ENCODE data around the gene AMFR.
"Not testable (repeated sequence)": the region's sequence is repeated elsewhere in the genome, so short reads cannot be mapped to it uniquely, and the experiment has no call there.

Gene AMFR

GRCh38 chr16:56387396-56387795 is 37.9 kb downstream of the AMFR start:
- DNase-seq = no peak

GRCh38 chr16:56384074-56384721 is 41.1 kb downstream of the AMFR start:
- DNase-seq = no peak

DNA sequence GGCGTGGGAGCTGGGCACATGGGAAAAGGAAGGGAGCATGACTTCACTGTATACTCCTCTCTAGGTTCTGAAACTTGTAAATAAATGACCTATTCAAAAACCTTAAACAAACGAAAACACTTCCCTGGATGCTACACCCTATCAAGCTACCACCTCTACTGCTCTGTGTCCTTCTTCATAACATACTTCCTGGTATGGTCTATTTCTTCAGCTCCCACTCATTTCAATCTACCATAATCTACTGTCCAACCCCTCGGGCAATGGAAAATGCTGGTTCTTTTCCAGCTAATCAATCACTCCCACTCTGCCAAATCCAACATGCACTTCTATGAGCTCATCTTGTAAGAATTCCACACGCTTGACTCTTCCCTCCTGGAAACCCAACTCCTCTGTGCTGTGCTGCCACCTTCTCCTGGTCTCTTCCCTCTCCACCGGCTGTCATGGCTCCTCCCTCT is 42.4 kb downstream of the AMFR start:
- DNase-seq = no peak

GRCh38 chr16:56382459-56382858 is 42.9 kb downstream of the AMFR start:
- DNase-seq = no peak

DNA sequence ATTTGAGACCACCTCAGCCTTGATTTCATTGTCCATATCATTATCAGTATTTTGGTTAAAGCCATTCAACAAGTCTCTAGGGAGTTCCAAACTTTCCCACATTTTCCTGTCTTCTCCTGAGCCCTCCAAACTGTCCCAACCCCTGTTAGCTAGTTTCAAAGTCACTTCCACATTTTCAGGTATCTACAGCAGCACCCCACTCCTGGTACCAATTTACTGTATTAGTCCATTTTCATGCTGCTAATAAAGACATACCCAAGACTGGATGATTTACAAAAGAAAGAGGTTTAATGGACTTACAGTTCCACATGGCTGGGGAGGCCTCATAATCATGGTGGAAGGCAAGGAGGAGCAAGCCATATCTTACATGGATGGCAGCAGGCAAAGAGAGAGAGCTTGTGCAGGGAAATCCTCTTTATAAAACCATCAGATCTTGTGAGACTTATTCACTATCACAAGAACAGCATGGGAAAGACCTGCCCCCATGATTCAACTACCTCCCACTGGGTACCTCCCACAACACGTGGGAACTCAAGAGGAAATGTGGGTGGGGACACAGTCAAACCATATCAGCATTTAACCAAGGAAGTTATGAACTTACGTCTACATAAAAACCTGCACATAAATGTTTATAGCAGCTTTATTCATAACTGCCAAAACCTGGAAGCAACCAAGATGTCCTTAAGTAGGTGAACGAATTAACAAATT is 44.4 kb downstream of the AMFR start:
- DNase-seq = not testable (repeated sequence)

DNA sequence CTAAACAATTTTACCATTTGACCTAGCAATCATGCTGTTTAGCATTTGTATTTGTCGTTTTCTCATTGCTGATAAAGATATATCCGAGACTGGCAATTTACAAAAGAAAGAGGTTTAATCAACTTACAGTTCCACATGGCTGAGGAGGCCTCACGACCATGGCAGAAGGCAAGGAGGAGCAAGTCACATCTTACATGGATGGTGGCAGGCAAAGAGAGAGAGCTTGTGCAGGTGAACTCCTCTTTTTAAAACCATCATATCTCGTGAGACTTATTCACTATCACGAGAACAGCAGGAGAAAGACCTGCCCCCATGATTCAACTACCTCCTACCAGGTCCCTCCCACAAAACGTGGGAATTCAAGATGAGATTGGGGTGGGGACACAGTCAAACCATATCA is 46.3 kb downstream of the AMFR start:
- DNase-seq = not testable (repeated sequence)

DNA sequence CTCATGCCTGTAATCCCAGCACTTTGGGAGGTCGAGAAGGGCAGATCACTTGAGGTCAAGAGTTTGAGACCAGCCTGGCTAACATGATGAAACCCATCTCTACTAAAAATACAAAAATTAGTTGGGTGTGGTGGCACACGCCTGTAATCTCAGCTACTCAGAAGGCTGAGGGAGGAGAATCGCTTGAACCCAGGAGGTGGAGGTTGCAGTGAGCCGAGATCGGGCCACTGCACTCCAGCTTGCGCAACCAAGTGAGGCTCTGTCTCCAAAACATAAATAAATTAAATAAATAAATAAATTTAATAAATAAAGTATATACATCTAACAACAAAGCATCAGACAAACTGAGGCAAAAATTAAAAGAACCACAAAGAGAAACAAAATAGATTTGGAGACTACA is 49.6 kb downstream of the AMFR start:
- not testable (repeated sequence) for DNase-seq

DNA sequence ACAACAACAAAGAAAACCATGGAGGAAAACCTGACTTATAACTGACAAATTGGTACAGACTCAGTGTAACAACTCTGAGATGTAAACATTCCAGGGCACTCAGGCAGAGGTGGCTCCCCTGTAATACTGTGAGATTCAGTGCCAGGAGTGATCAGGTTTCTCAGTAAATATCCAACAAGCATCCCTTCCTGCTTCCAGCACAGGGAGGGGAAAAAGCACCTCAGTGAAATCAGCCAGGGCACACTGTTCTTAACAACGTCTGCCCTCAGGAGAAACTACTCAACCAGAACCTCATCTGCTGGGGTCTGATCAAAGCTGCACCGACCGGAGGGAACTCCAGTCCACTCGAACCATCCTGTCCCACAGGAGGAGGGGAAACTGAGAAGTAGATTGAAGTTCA is 52.3 kb downstream of the AMFR start:
- DNase-seq = no peak

DNA sequence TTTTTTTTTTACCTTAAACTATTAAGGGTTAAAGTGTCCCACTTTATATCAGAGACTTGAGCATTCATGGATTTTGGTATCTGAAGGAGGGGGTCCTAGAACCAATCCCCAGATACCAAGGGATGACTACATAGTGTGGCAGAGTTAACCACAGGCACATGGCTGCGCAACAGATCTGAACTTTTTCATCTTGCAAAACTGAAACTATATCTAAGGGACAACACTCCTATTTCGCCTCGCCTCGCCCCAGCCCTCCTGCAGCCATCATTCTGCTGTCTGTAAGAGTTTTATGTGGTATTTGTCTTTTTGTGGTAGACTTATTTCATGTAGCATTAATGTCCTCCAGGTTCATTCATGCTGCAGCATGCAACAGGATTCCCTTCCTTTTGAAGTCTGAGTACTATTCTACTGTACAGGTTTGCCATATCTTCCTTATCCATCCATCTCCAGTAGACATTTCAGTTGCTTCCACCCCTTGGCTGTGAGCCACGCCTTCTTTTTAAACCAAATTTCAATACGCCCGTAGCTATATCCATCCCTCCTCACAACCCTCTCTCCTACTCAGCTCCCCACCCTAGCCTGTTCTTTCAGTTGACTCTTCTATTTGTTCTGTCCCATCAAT is 53.2 kb downstream of the AMFR start:
- no peak for DNase-seq

- no peak for DNase-seq
Measured at GRCh38 chr16:56371660-56371937, 53.7 kb downstream of the AMFR start.

DNA sequence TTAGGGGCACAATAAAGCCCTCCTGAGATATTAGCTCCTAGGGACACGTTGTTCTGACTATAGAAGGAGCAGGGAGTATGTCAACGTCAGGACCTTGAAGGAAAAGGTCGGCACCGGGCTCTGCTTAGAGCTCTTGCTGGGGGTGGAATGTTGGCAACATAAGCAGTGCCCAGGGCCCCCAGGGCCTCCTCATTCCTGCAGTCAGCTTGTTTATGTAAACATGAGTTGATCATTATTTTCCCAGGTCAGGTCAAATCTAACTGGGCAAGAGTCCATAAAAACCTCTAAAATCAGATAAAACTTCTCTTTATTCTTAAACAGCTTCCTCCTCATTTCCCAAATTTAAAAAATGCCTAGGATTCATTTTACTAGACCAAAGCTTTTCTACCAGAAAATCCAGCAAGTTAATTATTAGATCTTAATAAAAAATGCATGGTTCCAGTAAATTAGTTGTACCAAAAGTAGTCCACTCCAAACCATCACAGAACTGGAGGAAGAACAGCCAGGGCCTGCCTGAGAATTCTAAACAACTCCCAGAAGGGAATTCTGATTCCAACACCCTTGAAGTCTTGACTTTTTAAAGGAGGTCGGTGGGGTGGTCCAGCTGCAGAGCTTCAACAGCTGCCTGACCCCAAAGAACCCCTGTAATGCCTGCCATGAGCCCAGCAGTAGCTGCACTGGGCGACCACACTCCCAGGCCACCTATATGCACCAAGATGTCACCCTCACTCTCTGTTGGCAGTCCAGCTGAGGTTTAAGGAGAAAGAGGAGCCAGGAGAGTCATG is 54.3 kb downstream of the AMFR start:
- DNase-seq = no peak

DNA sequence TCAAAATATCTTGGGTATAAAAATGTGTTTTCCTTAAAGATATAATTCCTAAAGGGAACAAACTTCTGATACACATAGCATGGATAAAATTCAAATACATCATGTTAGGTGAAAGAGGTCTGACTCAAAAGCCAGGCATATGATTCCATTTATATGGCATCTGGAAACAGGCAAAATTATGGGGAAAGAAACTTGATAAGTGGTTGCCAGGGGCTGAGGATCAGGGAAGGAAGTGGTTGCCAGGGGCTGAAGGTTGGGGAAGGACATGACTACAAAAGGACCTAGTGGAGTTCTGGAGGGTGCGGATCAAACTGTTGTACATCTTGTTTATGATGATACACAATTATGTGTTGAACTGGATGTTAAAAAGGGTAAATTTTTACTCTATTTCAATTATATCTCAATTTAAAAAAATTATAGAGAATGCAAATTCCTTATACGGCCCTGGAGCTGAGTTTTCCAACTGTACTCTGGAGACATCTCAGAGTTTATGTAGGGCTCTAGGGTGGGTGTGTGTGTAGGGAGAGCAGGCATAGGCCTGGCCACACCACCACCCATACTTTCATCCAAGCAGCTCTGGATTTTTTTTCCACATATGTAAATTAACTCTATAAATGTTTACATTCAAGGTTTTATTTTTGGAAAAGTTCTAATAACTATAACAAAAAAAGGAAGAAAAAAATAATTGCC is 55.0 kb downstream of the AMFR start:
- DNase-seq = no peak

DNA sequence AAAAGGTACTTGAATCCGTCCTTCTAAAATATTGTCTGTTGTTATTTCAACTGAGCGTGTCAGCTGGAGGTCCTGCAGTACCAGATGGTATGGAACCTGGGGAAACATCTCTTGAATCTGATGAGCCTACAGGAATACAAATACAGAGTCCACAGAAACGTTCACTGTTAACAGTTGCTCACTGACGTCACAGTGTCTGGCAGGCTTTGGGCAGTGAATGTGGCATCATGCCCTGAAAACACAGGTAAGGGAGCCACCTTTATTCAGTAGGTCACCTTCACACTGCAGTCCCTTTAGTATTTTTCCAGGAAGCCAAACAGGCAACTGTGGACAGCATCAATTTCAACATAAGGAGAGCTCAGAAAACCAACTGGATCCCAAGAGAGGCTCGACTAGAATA is 56.1 kb downstream of the AMFR start:
- DNase-seq = no peak

DNA sequence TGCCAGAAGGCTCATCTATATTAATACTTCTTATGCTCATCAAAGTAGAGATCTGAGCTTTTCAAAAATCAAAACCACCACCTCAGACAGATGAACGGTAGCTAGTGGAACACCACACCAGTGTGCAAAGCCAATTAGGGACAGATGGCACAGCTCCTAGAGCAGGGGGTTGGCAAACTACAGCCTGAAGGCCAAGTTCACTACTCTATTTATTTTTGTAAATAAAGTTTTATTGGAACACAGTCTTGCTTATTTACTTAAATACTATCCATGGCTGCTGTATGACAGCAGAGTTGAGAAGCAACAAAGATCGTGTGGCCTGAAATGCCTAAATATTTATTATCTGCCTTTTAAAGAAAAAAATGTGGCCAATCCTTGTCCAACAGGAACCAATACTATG is 56.8 kb downstream of the AMFR start:
- no peak for DNase-seq

DNA sequence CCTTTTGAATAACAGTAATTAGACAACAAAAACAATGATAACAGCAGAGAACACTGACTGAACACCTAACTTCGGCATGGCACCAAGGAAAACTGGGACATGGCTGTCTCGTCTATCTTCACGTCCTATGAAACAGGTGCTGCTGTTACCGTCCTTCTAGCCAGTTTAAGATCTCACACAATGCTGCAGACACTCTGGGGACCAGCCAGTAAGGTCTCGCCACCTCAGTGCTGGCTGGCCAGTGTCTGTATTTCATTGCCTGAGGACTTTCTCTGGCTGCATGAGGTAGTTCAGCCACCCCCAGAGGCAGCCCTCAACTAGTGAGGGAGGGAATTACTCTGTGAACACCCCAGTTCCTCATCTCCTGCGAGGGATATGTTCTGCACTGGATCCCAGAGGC is 57.6 kb downstream of the AMFR start:
- DNase-seq = no peak

DNA sequence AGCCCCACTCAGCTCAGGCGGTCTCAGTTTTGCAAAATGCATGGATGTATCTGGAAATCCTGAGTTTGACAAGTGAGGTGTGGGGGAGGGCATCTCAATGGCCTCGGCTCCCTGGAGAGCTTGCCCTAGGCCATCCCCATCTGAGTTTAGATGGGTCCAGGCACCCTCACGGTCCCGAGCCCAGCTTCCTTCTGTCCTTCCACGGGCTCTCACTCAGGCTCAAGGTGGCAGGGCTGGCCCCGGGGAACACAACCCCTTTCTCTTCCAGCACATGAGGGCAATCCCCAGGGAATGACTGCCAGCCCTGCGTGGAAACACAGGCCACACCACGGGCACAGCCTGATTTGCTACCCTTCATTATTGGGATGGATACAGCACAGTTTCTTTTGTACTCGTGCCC is 58.4 kb downstream of the AMFR start:
- DNase-seq = no peak

DNA sequence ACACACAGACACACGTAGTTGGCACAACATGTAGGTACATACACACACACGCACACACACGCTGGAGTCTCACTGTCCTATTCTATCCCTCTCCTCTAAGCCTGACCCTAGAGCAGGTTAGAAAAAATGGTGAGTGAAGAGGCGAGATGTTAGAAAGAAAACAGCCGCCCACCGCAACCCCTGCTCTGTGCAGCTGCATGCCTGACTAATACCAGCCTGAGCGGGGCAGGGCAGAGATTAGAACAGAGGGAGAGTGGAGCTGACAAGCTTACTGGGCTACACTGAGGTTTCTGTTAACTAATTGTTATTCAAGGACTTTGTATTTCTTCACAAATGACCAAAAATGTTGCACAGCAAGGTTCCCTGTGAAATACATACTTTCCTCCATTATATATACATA is 59.8 kb downstream of the AMFR start:
- no peak for DNase-seq

DNA sequence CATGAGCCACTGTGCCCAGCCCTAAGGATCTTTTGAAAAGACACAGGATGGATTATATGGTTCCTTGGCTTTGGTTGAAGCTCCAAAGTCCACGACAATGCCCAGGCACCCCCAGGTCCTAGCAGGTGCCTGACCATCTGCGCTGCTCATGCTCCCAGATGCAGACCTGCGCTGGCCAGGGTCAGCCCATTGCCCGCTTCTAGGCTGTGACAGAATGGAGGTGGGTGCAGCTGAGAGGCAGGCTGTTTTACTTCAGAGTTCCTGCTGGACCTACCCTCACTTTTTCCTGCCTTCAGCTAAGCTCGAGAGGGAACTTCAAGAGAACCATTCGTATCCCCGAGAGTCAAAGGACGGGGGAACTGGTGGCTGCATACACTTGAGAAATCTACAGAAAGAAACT is 60.5 kb downstream of the AMFR start:
- DNase-seq = no peak

DNA sequence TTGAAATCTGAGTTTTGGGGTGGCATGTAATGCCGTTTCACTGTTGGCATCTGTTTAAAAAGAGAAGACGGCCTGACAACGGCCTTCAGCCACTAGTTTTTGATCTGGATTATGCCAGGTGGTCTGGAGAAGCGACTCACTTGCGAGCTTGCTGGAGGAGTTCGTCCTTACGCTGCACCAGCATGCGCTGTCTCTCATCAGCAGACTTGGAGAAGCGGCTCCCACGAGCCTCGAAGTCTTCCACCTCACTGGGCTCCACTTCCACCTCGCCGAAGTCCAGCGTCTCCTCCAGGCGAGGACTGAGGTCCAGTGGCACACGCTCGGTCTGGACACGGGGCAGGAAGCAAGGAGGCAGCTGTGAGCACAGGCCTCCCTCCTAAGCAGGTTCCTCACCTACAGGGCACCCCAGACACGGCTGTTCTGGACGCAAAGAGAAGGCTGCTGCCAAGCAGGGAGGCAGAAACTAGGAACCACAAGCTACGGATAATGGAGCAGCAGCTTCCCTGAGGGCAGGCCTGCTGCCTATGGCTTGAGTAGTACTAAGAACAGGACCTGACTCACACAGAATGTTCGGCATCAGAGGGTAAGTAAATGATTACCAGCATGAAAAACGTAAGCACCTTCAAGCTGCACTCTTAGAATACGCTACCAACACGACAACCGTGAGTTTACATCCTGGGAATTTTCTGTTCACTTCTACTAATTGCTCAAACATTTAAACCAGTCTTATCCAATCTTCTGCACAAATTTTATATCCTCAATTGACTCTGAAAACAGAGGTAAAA is 61.4 kb downstream of the AMFR start:
- DNase-seq = no peak

GRCh38 chr16:56363181-56363716 is 62.1 kb downstream of the AMFR start:
- no peak for DNase-seq

- no peak for DNase-seq
Measured at GRCh38 chr16:56362706-56363105, 62.6 kb downstream of the AMFR start.

DNA sequence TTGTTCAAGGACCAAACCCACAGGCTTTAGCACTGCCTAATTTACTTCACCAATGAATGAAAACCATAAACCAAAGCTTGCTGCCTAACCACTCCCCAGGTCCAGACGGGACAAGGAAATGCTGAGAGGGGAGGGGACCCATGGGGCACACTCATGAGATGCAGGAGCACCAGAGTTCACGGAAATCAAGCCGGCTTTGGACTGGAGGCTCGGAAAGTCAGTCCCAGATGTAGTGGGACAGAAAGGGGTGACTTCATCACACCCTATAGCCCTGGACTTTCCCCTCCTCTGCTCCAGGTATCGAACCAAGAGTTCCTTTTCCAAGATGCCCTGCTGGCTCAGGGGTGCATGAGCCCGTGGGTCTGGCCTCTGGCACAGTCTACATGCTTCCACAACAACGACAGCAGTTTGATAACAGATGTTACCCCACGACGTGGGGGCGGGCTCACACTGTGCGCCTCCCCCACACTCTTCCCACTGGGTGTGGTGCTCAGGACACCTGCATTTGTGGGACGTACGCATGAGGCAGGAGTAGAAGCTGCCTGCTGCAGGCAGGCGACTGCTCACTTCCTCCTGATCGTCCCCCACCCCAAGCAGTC is 63.2 kb downstream of the AMFR start:
- DNase-seq = no peak

Measured in hippocampal formation (tissue), 2 donors.